Endothelial cell of umbilical vein (primary cell): Measurements from ENCODE around the gene CPXM2.

Experiments used
- CTCF ChIP-seq, 2 donors: IDR thresholded peaks; 1 replicate in 1 of 2; 2 replicates in 1 of 2; pipeline ENCODE4 v1.5.1; 2011; ENCODE audit warnings: low read length in 2 of 2, mild to moderate bottlenecking in 2 of 2, moderate library complexity in 2 of 2, control low read depth in 1 of 2, inconsistent platforms in 1 of 2, low read depth in 1 of 2; ENCODE audit not compliant: insufficient read depth in 1 of 2; ENCODE audit errors: extremely low read depth in 1 of 2
- EZH2 ChIP-seq: IDR thresholded peaks from 2 replicates; pipeline ENCODE4 v1.6.1; 2012; ENCODE audit warnings: borderline replicate concordance, low read depth, mild to moderate bottlenecking, moderate library complexity, low read length, inconsistent platforms; ENCODE audit not compliant: severe bottlenecking
- FOS ChIP-seq: IDR thresholded peaks from 2 replicates; pipeline ENCODE4 v1.6.1; 2011; ENCODE audit warnings: mild to moderate bottlenecking, low read length, moderate library complexity, borderline replicate concordance; ENCODE audit not compliant: insufficient read depth
- MAX ChIP-seq: IDR thresholded peaks from 2 replicates; pipeline ENCODE4 v1.6.1; 2011; ENCODE audit not compliant: insufficient read depth, insufficient read length
- MYC ChIP-seq: IDR thresholded peaks from one replicate; pipeline ENCODE4 v1.6.1; 2011; ENCODE audit warnings: mild to moderate bottlenecking, low read depth, low read length
- POLR2A ChIP-seq: IDR thresholded peaks from 2 replicates; pipeline ENCODE4 v1.6.1; 2012; ENCODE audit warnings: low read depth, mild to moderate bottlenecking, control low read depth, low read length
- POLR2AphosphoS5 ChIP-seq: IDR thresholded peaks from 2 replicates; pipeline ENCODE4 v1.6.1; 2012; ENCODE audit warnings: low read depth, mild to moderate bottlenecking, control low read depth, low read length, moderate library complexity; ENCODE audit not compliant: insufficient read depth

GRCh38 chr10:123863721-123864482, 27.7 kb downstream of the CPXM2 start:
- TF ChIP-seq FOS (no peak), CTCF (IDR thresholded peaks at IDR 0.05; ENCODE audit: extremely low read depth in 1 of 2, insufficient read depth in 1 of 2, low read depth in 1 of 2, low read length in 2 of 2) (no peak), MAX (no peak), POLR2A (no peak), EZH2 (no peak), MYC (no peak), POLR2AphosphoS5 (no peak)
